ENCODE results near the gene CBX1.
A peak's percentile ranks its signal among the peaks of the same experiment; 100 is the strongest.
"Not testable (repeated sequence)": the region's sequence is repeated elsewhere in the genome, so short reads cannot be mapped to it uniquely, and the experiment has no call there.

The CBX1 gene

GRCh38 chr17:48107137-48108055 lies 6.1 kb upstream of the CBX1 start, which contains the start of gene SNX11:
TSS of gene SNX11 (plus strand) at chr17:48107766. CDS start at chr17:48112044, 4,278 bp downstream.
- peak within 1 kb of the TSS; percentile 96 for H3K27ac Mint-ChIP-seq
- peaks cover 33% of the 10 kb centered on the region for H3K4me1 Mint-ChIP-seq
- H3K36me3 Mint-ChIP-seq = peaks cover 3% of the 10 kb centered on the region
- DNase-seq (ENCODE audit: low spot score in 2 of 2) (peak; percentile 89 to 93), ATAC-seq (ENCODE audit: low read depth) (peak; percentile 75)
- no peaks in the 10 kb centered on the region for H3K9me3 Mint-ChIP-seq
- H3K4me3 Mint-ChIP-seq = peak within 1 kb of the TSS; percentile 95
- H3K27me3 Mint-ChIP-seq = no peaks in the 10 kb centered on the region

GRCh38 chr17:48106802-48107136 lies 5.5 kb upstream of the CBX1 start:
- peaks cover 32% of the 10 kb centered on the region for H3K4me1 Mint-ChIP-seq
- H3K9me3 Mint-ChIP-seq = no peaks in the 10 kb centered on the region
- DNase-seq (ENCODE audit: low spot score in 2 of 2) (no peak), ATAC-seq (ENCODE audit: low read depth) (no peak)
- H3K27ac Mint-ChIP-seq = peak overlapping the region; percentile 96
- no peaks in the 10 kb centered on the region for H3K27me3 Mint-ChIP-seq
- H3K4me3 Mint-ChIP-seq = peak overlapping the region; percentile 95
- no peaks in the 10 kb centered on the region for H3K36me3 Mint-ChIP-seq

GRCh38 chr17:48104440-48104839 lies 3.2 kb upstream of the CBX1 start:
- Mint-ChIP-seq H3K36me3 (peaks cover 2% of the 10 kb centered on the region), H3K4me3 (no peak overlapping the region), H3K27me3 (no peaks in the 10 kb centered on the region), H3K9me3 (no peaks in the 10 kb centered on the region), H3K4me1 (peaks cover 22% of the 10 kb centered on the region), H3K27ac (no peak overlapping the region)
- ATAC-seq (ENCODE audit: low read depth) (no peak), DNase-seq (ENCODE audit: low spot score in 2 of 2) (no peak)

- ATAC-seq (ENCODE audit: low read depth) = no peak
- no peak for DNase-seq (ENCODE audit: low spot score in 2 of 2)
- Mint-ChIP-seq H3K9me3 (no peaks in the 10 kb centered on the region), H3K27me3 (no peaks in the 10 kb centered on the region), H3K4me3 (no peak overlapping the region), H3K27ac (peak overlapping the region; percentile 82), H3K36me3 (peaks cover 2% of the 10 kb centered on the region), H3K4me1 (peaks cover 17% of the 10 kb centered on the region)
Measured at GRCh38 chr17:48102798-48103715, 1.8 kb upstream of the CBX1 start.

- no peak for ATAC-seq (ENCODE audit: low read depth)
- Mint-ChIP-seq H3K27ac (peak overlapping the region; percentile 82), H3K4me1 (peaks cover 15% of the 10 kb centered on the region), H3K27me3 (no peaks in the 10 kb centered on the region), H3K4me3 (peak overlapping the region; percentile 78), H3K36me3 (peaks cover 2% of the 10 kb centered on the region), H3K9me3 (no peaks in the 10 kb centered on the region)
- DNase-seq (ENCODE audit: low spot score in 2 of 2) = no peak
Measured at GRCh38 chr17:48102043-48102750, 919 bp upstream of the CBX1 start.

- no peaks in the 10 kb centered on the region for H3K9me3 Mint-ChIP-seq
- ATAC-seq (ENCODE audit: low read depth) (no peak), DNase-seq (ENCODE audit: low spot score in 2 of 2) (no peak)
- no peaks in the 10 kb centered on the region for H3K27me3 Mint-ChIP-seq
- H3K4me3 Mint-ChIP-seq = peak overlapping the region; percentile 85
- peaks cover 2% of the 10 kb centered on the region for H3K36me3 Mint-ChIP-seq
- H3K27ac Mint-ChIP-seq = peak overlapping the region; percentile 82
- H3K4me1 Mint-ChIP-seq = peaks cover 13% of the 10 kb centered on the region
Measured at GRCh38 chr17:48100591-48101011, 677 bp downstream of the CBX1 start.

GRCh38 chr17:48100160-48100559 lies 1.1 kb downstream of the CBX1 start:
- peak overlapping the region; percentile 85 for H3K4me3 Mint-ChIP-seq

GRCh38 chr17:48095611-48096010 lies 5.7 kb downstream of the CBX1 start:
- no peaks in the 10 kb centered on the region for H3K9me3 Mint-ChIP-seq
- no peaks in the 10 kb centered on the region for H3K27me3 Mint-ChIP-seq
- H3K4me1 Mint-ChIP-seq = peaks cover 7% of the 10 kb centered on the region
- H3K36me3 Mint-ChIP-seq = peaks cover 3% of the 10 kb centered on the region
- DNase-seq (ENCODE audit: low spot score in 2 of 2) = no peak
- H3K4me3 Mint-ChIP-seq = no peak overlapping the region
- ATAC-seq (ENCODE audit: low read depth) = no peak
- H3K27ac Mint-ChIP-seq = no peak overlapping the region

More at GRCh38 chr17:48100160-48100559, 1.1 kb downstream of the CBX1 start:
- Mint-ChIP-seq H3K4me1 (peaks cover 13% of the 10 kb centered on the region), H3K27me3 (no peaks in the 10 kb centered on the region), H3K27ac (peak overlapping the region; percentile 82), H3K9me3 (no peaks in the 10 kb centered on the region), H3K36me3 (peaks cover 2% of the 10 kb centered on the region)
- no peak for ATAC-seq (ENCODE audit: low read depth)
- DNase-seq (ENCODE audit: low spot score in 2 of 2) = no peak

GRCh38 chr17:48093341-48094045 lies 7.8 kb downstream of the CBX1 start:
- H3K9me3 Mint-ChIP-seq = no peaks in the 10 kb centered on the region
- peaks cover 6% of the 10 kb centered on the region for H3K36me3 Mint-ChIP-seq
- H3K27ac Mint-ChIP-seq = no peak overlapping the region
- peaks cover 8% of the 10 kb centered on the region for H3K4me1 Mint-ChIP-seq
- DNase-seq (ENCODE audit: low spot score in 2 of 2) (no peak), ATAC-seq (ENCODE audit: low read depth) (no peak)
- no peaks in the 10 kb centered on the region for H3K27me3 Mint-ChIP-seq
- no peak overlapping the region for H3K4me3 Mint-ChIP-seq

- H3K4me3 Mint-ChIP-seq = no peak overlapping the region
- no peaks in the 10 kb centered on the region for H3K9me3 Mint-ChIP-seq
- H3K27ac Mint-ChIP-seq = no peak overlapping the region
- H3K4me1 Mint-ChIP-seq = peaks cover 3% of the 10 kb centered on the region
- no peaks in the 10 kb centered on the region for H3K27me3 Mint-ChIP-seq
- DNase-seq (ENCODE audit: low spot score in 2 of 2) (no peak), ATAC-seq (ENCODE audit: low read depth) (no peak)
- peaks cover 4% of the 10 kb centered on the region for H3K36me3 Mint-ChIP-seq
Measured at GRCh38 chr17:48084932-48085331, 16.3 kb downstream of the CBX1 start.

GRCh38 chr17:48081858-48082257 lies 19.4 kb downstream of the CBX1 start:
- ATAC-seq (ENCODE audit: low read depth) = no peak
- Mint-ChIP-seq H3K4me3 (no peak overlapping the region), H3K36me3 (peaks cover 2% of the 10 kb centered on the region), H3K27ac (no peak overlapping the region), H3K4me1 (no peaks in the 10 kb centered on the region), H3K27me3 (no peaks in the 10 kb centered on the region), H3K9me3 (no peaks in the 10 kb centered on the region)
- no peak for DNase-seq (ENCODE audit: low spot score in 2 of 2)

- not testable (repeated sequence) for DNase-seq (ENCODE audit: low spot score in 2 of 2); ATAC-seq (ENCODE audit: low read depth); H3K36me3 Mint-ChIP-seq; H3K27me3 Mint-ChIP-seq; H3K9me3 Mint-ChIP-seq; H3K27ac Mint-ChIP-seq; H3K4me1 Mint-ChIP-seq; H3K4me3 Mint-ChIP-seq
Measured at GRCh38 chr17:48077152-48077551, 24.1 kb downstream of the CBX1 start.
